Measurements from ENCODE around the gene PWWP2A.

- TF ChIP-seq POLR2AphosphoS5 (IDR thresholded peaks at IDR 0.05; ENCODE audit: low read length) = no peak
- TF ChIP-seq EGR1 (IDR thresholded peaks at IDR 0.05; ENCODE audit: borderline replicate concordance in 1 of 2, low read depth in 2 of 2, low read length in 2 of 2) = no peak
- TF ChIP-seq E2F4 (IDR thresholded peaks at IDR 0.05; ENCODE audit: low read depth, low read length) = no peak
- TF ChIP-seq TAF1 (IDR thresholded peaks at IDR 0.05; ENCODE audit: borderline replicate concordance, low read depth, low read length) = no peak
- TF ChIP-seq ZBTB40 (IDR thresholded peaks at IDR 0.05; ENCODE audit: borderline replicate concordance) = no peak
- TF ChIP-seq CTCF (IDR thresholded peaks at IDR 0.05 in 2 of 3, conservative IDR thresholded peaks at IDR 0.05 in 1 of 3; ENCODE audit: control insufficient read depth in 2 of 3, extremely low read depth in 1 of 3, insufficient read depth in 1 of 3, low read depth in 3 of 3, low read length in 3 of 3) = no peak
- TF ChIP-seq ATF7 (IDR thresholded peaks at IDR 0.05; ENCODE audit: low read depth) = no peak
- no peak for TF ChIP-seq POLR2A (IDR thresholded peaks at IDR 0.05; ENCODE audit: low read depth, low read length)
- TF ChIP-seq EZH2 (IDR thresholded peaks at IDR 0.05; ENCODE audit: borderline replicate concordance, control insufficient read depth, low read depth, low read length) = no peak
- no peak for TF ChIP-seq BCL11A (IDR thresholded peaks at IDR 0.05; ENCODE audit: low read depth, low read length)
- TF ChIP-seq ZNF384 (IDR thresholded peaks at IDR 0.05; ENCODE audit: borderline replicate concordance, low read depth, low read length) = no peak
- TF ChIP-seq CHD4 (IDR thresholded peaks at IDR 0.05) = no peak
Measured at GRCh38 chr5:160165137-160166068, 46.2 kb upstream of the PWWP2A start.

Measured in GM12878 (cell line).